GM12878 (cell line): ENCODE results near the gene PITPNC1. TPM values are rescaled to one million over a fixed set of nuclear protein-coding genes. Genes with fewer than 3 reads are reported as not detected.

Source experiments
- ATAC-seq: fragments of 200-7000 bp; cut with Tn5 transposase; 3 replicates; pipeline ENCODE4 v1.9.1; 2020; ENCODE audit warnings: mild to moderate bottlenecking, moderate library complexity
- BruUV-seq: library from RNA; stranded (reverse); fragments of 400-500 nt; replicated peaks from 2 replicates; lab custom pipeline; 2021; lab: Mats Ljungman, UMichigan
- CTCF ChIA-PET: fragments of 300-600 bp; sonication (Branson Sonifier 250); formaldehyde crosslinking; extraction: SDS; loops from one replicate; lab custom pipeline; 2021; ENCODE audit warnings: inconsistent platforms; lab: Yijun Ruan, JAX
- POLR2A ChIA-PET: fragments of 350-600 bp; formaldehyde crosslinking; extraction: SDS; loops from one replicate; lab custom pipeline; 2021; ENCODE audit warnings: inconsistent platforms; lab: Charles Lee
- RAD21 ChIA-PET: fragments of 300-600 bp; sonication (Branson Sonifier 250); formaldehyde crosslinking; loops from one replicate; lab custom pipeline; 2023; ENCODE audit warnings: antibody characterized with exemption; ENCODE audit not compliant: unreplicated experiment; lab: Charles Lee
- SMC1A ChIA-PET: fragments of 300-600 bp; sonication (Branson Sonifier 250); formaldehyde crosslinking; loops from one replicate; lab custom pipeline; 2023; ENCODE audit not compliant: unreplicated experiment, uncharacterized antibody; lab: Charles Lee
- DNase-seq: peaks from one replicate; pipeline ENCODE4 v3.0.0-alpha.2; 2011; ENCODE audit warnings: low read depth, low spot score
- FAIRE-seq: peaks from 3 replicates; lab custom pipeline; 2011; peaks lifted over from hg19 to GRCh38; lab: Jason Lieb, UNC
- H2AFZ ChIP-seq: 2 replicates; pipeline ENCODE4 v1.6.0; 2011; ENCODE audit warnings: low read depth, low read length, control low read depth; ENCODE audit not compliant: control insufficient read depth
- H3K27ac ChIP-seq: 2 replicates; pipeline ENCODE4 v1.5.1; 2011; ENCODE audit warnings: control low read depth; ENCODE audit not compliant: control insufficient read depth, insufficient read depth
- H3K27me3 ChIP-seq, 2 experiments: replicated peaks in 1 of 2; 2 replicates each; pipeline versions ENCODE4 v1.6.0 to v1.6.1; 2011; ENCODE audit warnings: low read length in 1 of 2; ENCODE audit not compliant: control insufficient read depth in 2 of 2, insufficient read depth in 2 of 2
- H3K36me3 ChIP-seq, 2 experiments: 2 replicates each; pipeline ENCODE4 v1.5.1; 2011; ENCODE audit warnings: low read length in 1 of 2; ENCODE audit not compliant: control insufficient read depth in 2 of 2, insufficient read depth in 2 of 2
- H3K4me1 ChIP-seq: 2 replicates; pipeline ENCODE4 v1.6.1; 2011; ENCODE audit warnings: mild to moderate bottlenecking, low read length, moderate library complexity, mixed read lengths; ENCODE audit not compliant: control insufficient read depth, insufficient read depth
- H3K4me2 ChIP-seq: 2 replicates; pipeline ENCODE4 v1.6.0; 2011; ENCODE audit warnings: control low read depth; ENCODE audit not compliant: control insufficient read depth, insufficient read depth
- H3K4me3 ChIP-seq: fragments of 200-600 bp; sonication (generic); 2 replicates; pipeline ENCODE4 v1.5.1; 2016
- H3K79me2 ChIP-seq: 2 replicates; pipeline ENCODE4 v1.6.0; 2011; ENCODE audit warnings: low read length; ENCODE audit not compliant: control insufficient read depth, insufficient read depth
- H3K9ac ChIP-seq: 2 replicates; pipeline ENCODE4 v1.8.0; 2011; ENCODE audit warnings: low read length, control low read depth, mixed read lengths; ENCODE audit not compliant: control insufficient read depth, insufficient read depth
- H3K9me3 ChIP-seq: replicated peaks from 3 replicates; pipeline ENCODE4 v1.5.1; 2011; ENCODE audit warnings: mild to moderate bottlenecking, low read length; ENCODE audit not compliant: control insufficient read depth, insufficient read depth
- H4K20me1 ChIP-seq: 2 replicates; pipeline ENCODE4 v1.6.0; 2011; ENCODE audit not compliant: control insufficient read depth, insufficient read depth
- ATF2 ChIP-seq: IDR thresholded peaks from 2 replicates; pipeline ENCODE4 v1.6.1; 2012; ENCODE audit warnings: low read length, inconsistent platforms
- ATF7 ChIP-seq: fragments of 450-650 bp; IDR thresholded peaks from 2 replicates; pipeline ENCODE4 v1.6.1; 2016; ENCODE audit warnings: low read depth, mild to moderate bottlenecking
- CREB1 ChIP-seq: IDR thresholded peaks from 2 replicates; pipeline ENCODE4 v1.6.1; 2012; ENCODE audit warnings: low read depth, mild to moderate bottlenecking, inconsistent platforms
- CTCF ChIP-seq, 3 experiments: IDR thresholded peaks in 2 of 3; conservative IDR thresholded peaks in 1 of 3; 2 replicates each; pipeline ENCODE4 v1.5.1; 2011; ENCODE audit warnings: low read depth in 3 of 3, low read length in 3 of 3, mild to moderate bottlenecking in 3 of 3, control low read depth in 2 of 3, moderate library complexity in 2 of 3, inconsistent platforms in 1 of 3, mixed read lengths in 1 of 3; ENCODE audit not compliant: control insufficient read depth in 2 of 3, insufficient read depth in 1 of 3; ENCODE audit errors: extremely low read depth in 1 of 3
- EED ChIP-seq: sonication (generic); IDR thresholded peaks from 2 replicates; pipeline ENCODE4 v1.6.1; 2016; ENCODE audit warnings: antibody characterized with exemption, low read depth
- NFIC ChIP-seq: IDR thresholded peaks from 2 replicates; pipeline ENCODE4 v1.6.1; 2012; ENCODE audit warnings: low read depth, mild to moderate bottlenecking, inconsistent platforms, low read length, moderate library complexity
- PML ChIP-seq: IDR thresholded peaks from 2 replicates; pipeline ENCODE4 v1.6.1; 2012; ENCODE audit warnings: low read length, inconsistent platforms
- POLR2AphosphoS5 ChIP-seq: IDR thresholded peaks from 2 replicates; pipeline ENCODE4 v1.6.1; 2011; ENCODE audit warnings: mild to moderate bottlenecking, low read length, inconsistent platforms
- RFX5 ChIP-seq: IDR thresholded peaks from 2 replicates; pipeline ENCODE4 v1.6.1; 2011; ENCODE audit warnings: low read depth, low read length, improper control_type of control experiment
- SMARCA5 ChIP-seq: fragments of 450-650 bp; IDR thresholded peaks from 2 replicates; pipeline ENCODE4 v1.6.1; 2017; ENCODE audit warnings: mild to moderate bottlenecking
- ZBTB4 ChIP-seq: fragments of 450-650 bp; formaldehyde crosslinking; IDR thresholded peaks from 2 replicates; pipeline ENCODE4 v1.4.0; 2022; ENCODE audit warnings: mild to moderate bottlenecking, moderate library complexity
- WGBS: methylation state at CpG from one replicate; pipeline ENCODE4 v1.1.6; 2016; ENCODE audit warnings: low lambda C conversion rate; ENCODE audit not compliant: insufficient replicate concordance, insufficient coverage; ENCODE audit errors: missing lambda C conversion rate; 5-methylcytosine and 5-hydroxymethylcytosine counted together
- in situ Hi-C: fragments of 300-500 bp; cut with MboI; formaldehyde crosslinking; loops from 9 replicates; pipeline ENCODE4 v1.14.3; 2018; ENCODE audit warnings: mixed read lengths
- intact Hi-C: fragments of 100-400 bp; cut with micrococcal nuclease; formaldehyde crosslinking; loops from one replicate; pipeline ENCODE4 v1.14.2; 2022; ENCODE audit not compliant: unreplicated experiment
- polyA plus RNA-seq, 11 experiments: library from polyadenylated mRNA; depleted of rRNA in 4 of 11; unstranded in 6 of 11; stranded (reverse) in 5 of 11; fragments of >200 nt; fragmentation: Nextera tagmentation in 4 of 11; fragmentation: Illumina TruSeq in 1 of 11; extraction: Ambion mirVana in 4 of 11; extraction: Trizol in 1 of 11; gene quantifications; 1 replicate in 1 of 11; 2 replicates in 10 of 11; pipeline versions ENCODE4 v1.2.1 to v1.2.3, GENCODE V29; 2011 to 2016; ENCODE audit warnings: inconsistent platforms in 2 of 11, missing spikeins in 2 of 11, low read depth in 1 of 11
- total RNA-seq, 4 experiments: library from RNA; depleted of rRNA in 3 of 4; stranded (reverse); fragments of >200 nt in 3 of 4; fragmentation: Illumina TruSeq in 1 of 4; extraction: Trizol in 1 of 4; gene quantifications; 2 replicates each; pipeline versions ENCODE4 v1.2.1 to v1.2.3, GENCODE V29; 2013 to 2021
- TF ChIP-seq, protein P1 (sequence below): fragments of 450-650 bp; IDR thresholded peaks from 2 replicates; pipeline ENCODE4 v1.6.1; 2016; ENCODE audit warnings: mild to moderate bottlenecking

Gene PITPNC1
- total and polyA plus RNA-seq, 10 of the 15 experiments (the other 5 are each of a cell fraction or from before 2014, with no cell fraction given), result 12.2 to 62.4 (median 47.3) TPM

DNA sequence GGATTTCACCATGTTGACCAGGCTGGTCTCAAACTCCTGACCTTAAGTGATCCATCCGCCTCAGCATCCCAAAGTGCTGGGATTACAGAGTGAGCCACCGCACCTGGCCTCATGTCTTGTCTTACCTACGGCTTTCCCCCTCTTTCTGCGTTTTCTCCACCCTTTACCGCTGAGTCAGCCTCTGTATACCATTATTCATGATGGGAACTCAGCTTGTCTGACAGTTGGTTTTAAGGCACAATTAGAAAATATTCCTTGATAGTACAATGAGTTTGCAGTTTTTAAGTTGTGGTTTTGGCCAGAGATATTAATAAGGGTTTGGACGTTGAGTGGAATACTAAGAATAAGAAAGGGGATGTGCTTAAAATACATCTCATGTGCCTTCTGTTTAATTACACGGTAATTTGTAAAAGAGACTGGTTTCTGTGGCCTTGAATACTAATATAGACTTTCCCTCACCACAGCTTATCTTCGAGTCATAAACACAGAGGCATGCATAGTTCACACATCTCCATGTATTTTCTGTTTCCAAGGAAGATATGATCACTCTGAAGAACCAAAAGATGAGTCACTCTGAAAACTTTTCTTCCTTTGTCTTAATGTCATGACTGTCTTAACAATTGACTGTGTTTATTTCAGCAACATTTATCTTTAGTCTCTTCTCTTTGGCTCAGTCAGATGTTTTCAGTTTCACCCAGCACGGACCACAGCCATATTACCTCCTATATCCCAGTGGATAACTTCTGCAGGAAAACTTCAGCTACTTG lies 54.4 kb downstream of the PITPNC1 start:
- Histone ChIP-seq H3K4me3 (0 out of 2 replicates have a peak overlapping the region, but pooled peaks have one; percentile 5), H3K4me1 (peaks cover 29% of the 10 kb centered on the region), H3K4me2 (peak overlapping the region; percentile 72), H2AFZ (no peak overlapping the region), H3K9ac (no peak overlapping the region), H3K36me3 (peaks cover 0 to 1% of the 10 kb centered on the region in 2 experiments; a peak in 2 of 4 replicates), H3K79me2 (peaks cover 19% of the 10 kb centered on the region), H3K9me3 (no peaks in the 10 kb centered on the region; the same call in 2 of the 3 replicates), H3K27ac (peak overlapping the region; percentile 69), H3K27me3 (no peaks in the 10 kb centered on the region), H4K20me1 (no peaks in the 10 kb centered on the region)
- FAIRE-seq (no peak), DNase-seq (no peak), ATAC-seq (peak; percentile 86)
- 37% methylated on average over 9 of the region's 9 CpGs for WGBS
- CTCF ChIA-PET, result interaction anchor here (0.6 to 3.6 kb wide), 9 partner anchors 10 to 196 kb away, joined by 3 to 14 read pairs (median 4); no protein-coding TSS in a partner anchor
- POLR2A ChIA-PET, result interaction anchor here (0.6 to 1.4 kb wide), 5 partner anchors 10 to 1883 kb away, joined by 3 to 4 read pairs (median 4); no protein-coding TSS in a partner anchor
- RAD21 ChIA-PET, result interaction anchor here (0.7 to 1.4 kb wide), 3 partner anchors 9 to 224 kb away, joined by 3 read pairs; no protein-coding TSS in a partner anchor
- intact Hi-C loops, result loop anchor here (5.0 kb wide), 1 partner anchor 39 kb away; no protein-coding TSS in a partner anchor
- no TSS peak for BruUV-seq
- SMC1A ChIA-PET, result interaction anchor here (0.9 to 2.9 kb wide), 12 partner anchors 8 to 174 kb away, joined by 3 to 10 read pairs (median 3); no protein-coding TSS in a partner anchor
- in situ Hi-C loops, result loop anchor here (25.0 kb wide), 1 partner anchor 719 kb away; no protein-coding TSS in a partner anchor
- TF ChIP-seq ATF7 (peak; percentile 63), CTCF (IDR thresholded peaks at IDR 0.05 in 2 of 3, conservative IDR thresholded peaks at IDR 0.05 in 1 of 3; ENCODE audit: control insufficient read depth in 2 of 3, extremely low read depth in 1 of 3, insufficient read depth in 1 of 3, low read depth in 3 of 3, low read length in 3 of 3) (no peak), ZBTB4 (CRISPR knock-in tag) (no peak), CREB1 (peak; percentile 21; the same call in 1 of the 2 replicates), PML (0 out of 2 replicates have a peak, but pooled peaks have one; percentile 41), RFX5 (no peak), NFIC (peak; percentile 98), SMARCA5 (0 out of 2 replicates have a peak, but pooled peaks have one; percentile 57), ATF2 (peak; percentile 86; the same call in 1 of the 2 replicates), EED (peak; percentile 97), POLR2AphosphoS5 (no peak)
- TF ChIP-seq, protein P1, sequence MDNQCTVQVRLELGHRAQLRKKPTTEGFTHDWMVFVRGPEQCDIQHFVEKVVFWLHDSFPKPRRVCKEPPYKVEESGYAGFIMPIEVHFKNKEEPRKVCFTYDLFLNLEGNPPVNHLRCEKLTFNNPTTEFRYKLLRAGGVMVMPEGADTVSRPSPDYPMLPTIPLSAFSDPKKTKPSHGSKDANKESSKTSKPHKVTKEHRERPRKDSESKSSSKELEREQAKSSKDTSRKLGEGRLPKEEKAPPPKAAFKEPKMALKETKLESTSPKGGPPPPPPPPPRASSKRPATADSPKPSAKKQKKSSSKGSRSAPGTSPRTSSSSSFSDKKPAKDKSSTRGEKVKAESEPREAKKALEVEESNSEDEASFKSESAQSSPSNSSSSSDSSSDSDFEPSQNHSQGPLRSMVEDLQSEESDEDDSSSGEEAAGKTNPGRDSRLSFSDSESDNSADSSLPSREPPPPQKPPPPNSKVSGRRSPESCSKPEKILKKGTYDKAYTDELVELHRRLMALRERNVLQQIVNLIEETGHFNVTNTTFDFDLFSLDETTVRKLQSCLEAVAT, result peak; percentile 66; the same call in 1 of the 2 replicates
